Measurements from ENCODE around the gene OPN5. TPM values are rescaled to one million over a fixed set of nuclear protein-coding genes. Genes with fewer than 3 reads are reported as not detected.

OPN5 gene
- total and polyA plus RNA-seq, 2 donors (not counting 3 experiments of a cell fraction or from before 2014, with no cell fraction given): not detected

DNA sequence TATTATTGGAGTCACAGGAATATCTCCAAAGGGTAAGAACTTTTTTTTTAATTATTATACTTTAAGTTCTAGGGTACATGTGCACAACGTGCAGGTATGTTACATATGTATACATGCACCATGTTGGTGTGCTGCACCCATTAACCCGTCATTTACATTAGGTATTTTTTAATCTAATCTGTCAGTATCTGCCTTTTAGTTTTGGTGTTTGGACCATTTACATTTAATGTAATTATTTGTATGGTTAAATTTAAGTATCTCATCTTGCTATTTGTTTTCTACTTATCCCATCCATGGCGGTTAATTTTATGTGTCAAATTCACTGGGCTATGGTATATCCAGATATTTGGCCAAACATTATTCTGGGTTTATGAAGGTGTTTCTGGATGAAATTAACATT is 15.4 kb upstream of the OPN5 start:
- no peaks in the 10 kb centered on the region for H4K20me1 ChIP-seq (replicated peaks; ENCODE audit: control insufficient read depth, extremely low read depth, insufficient read depth, low read length)
- CTCF ChIA-PET: no interaction called here
- H3K36me3 ChIP-seq (ENCODE audit: control insufficient read depth in 2 of 2, extremely low read depth in 1 of 2, insufficient read depth in 2 of 2, low read length in 2 of 2): no peaks in the 10 kb centered on the region
- no peaks in the 10 kb centered on the region for H3K9me3 ChIP-seq (replicated peaks; ENCODE audit: control insufficient read depth, insufficient read depth, low read length)
- FAIRE-seq: no peak
- BruUV-seq (replicated peaks): no TSS peak
- H3K27ac ChIP-seq (ENCODE audit: insufficient read depth, low read depth, low read length): no peak overlapping the region
- TF ChIP-seq MYC (IDR thresholded peaks at IDR 0.05; ENCODE audit: low read depth, low read length) (no peak), POLR2A (IDR thresholded peaks at IDR 0.05; ENCODE audit: low read depth, low read length) (no peak), GATA2 (IDR thresholded peaks at IDR 0.05; ENCODE audit: insufficient read depth, insufficient read length, low read depth, low read length) (no peak), POLR2AphosphoS5 (IDR thresholded peaks at IDR 0.05; ENCODE audit: insufficient read depth, low read depth, low read length) (no peak), JUN (IDR thresholded peaks at IDR 0.05; ENCODE audit: borderline replicate concordance, insufficient read depth, insufficient read length, low read depth) (no peak), FOS (IDR thresholded peaks at IDR 0.05; ENCODE audit: borderline replicate concordance, insufficient read depth, low read length) (no peak), EZH2 (IDR thresholded peaks at IDR 0.05; ENCODE audit: borderline replicate concordance, low read depth, low read length, severe bottlenecking) (no peak)
- TF ChIP-seq, protein P1, sequence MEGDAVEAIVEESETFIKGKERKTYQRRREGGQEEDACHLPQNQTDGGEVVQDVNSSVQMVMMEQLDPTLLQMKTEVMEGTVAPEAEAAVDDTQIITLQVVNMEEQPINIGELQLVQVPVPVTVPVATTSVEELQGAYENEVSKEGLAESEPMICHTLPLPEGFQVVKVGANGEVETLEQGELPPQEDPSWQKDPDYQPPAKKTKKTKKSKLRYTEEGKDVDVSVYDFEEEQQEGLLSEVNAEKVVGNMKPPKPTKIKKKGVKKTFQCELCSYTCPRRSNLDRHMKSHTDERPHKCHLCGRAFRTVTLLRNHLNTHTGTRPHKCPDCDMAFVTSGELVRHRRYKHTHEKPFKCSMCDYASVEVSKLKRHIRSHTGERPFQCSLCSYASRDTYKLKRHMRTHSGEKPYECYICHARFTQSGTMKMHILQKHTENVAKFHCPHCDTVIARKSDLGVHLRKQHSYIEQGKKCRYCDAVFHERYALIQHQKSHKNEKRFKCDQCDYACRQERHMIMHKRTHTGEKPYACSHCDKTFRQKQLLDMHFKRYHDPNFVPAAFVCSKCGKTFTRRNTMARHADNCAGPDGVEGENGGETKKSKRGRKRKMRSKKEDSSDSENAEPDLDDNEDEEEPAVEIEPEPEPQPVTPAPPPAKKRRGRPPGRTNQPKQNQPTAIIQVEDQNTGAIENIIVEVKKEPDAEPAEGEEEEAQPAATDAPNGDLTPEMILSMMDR (IDR thresholded peaks at IDR 0.05; ENCODE audit: extremely low read depth in 1 of 2, insufficient read depth in 1 of 2, low read depth in 1 of 2, low read length in 2 of 2): no peak
- TF ChIP-seq, protein P2, sequence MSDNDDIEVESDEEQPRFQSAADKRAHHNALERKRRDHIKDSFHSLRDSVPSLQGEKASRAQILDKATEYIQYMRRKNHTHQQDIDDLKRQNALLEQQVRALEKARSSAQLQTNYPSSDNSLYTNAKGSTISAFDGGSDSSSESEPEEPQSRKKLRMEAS (IDR thresholded peaks at IDR 0.05; ENCODE audit: insufficient read depth, insufficient read length): no peak
- dilution Hi-C loops (cut with MboI; ENCODE audit: extremely low pct_ligation_motif_present, low sequenced_read_pairs): no loop called here
- intact Hi-C loops (cut with micrococcal nuclease): no loop called here
- DNase-seq (ENCODE audit: low read depth, low spot score): no peak
- H3K4me1 ChIP-seq (ENCODE audit: control insufficient read depth, extremely low read depth, insufficient read depth, low read length): no peaks in the 10 kb centered on the region
- no peak overlapping the region for H3K9ac ChIP-seq (replicated peaks; ENCODE audit: extremely low read depth, insufficient read depth, low read length)
- no peaks in the 10 kb centered on the region for H3K9me1 ChIP-seq (replicated peaks; ENCODE audit: control insufficient read depth, extremely low read depth, insufficient read depth, low read length)
- H3K27me3 ChIP-seq (ENCODE audit: control insufficient read depth in 2 of 2, insufficient read depth in 2 of 2, low read length in 2 of 2): no peaks in the 10 kb centered on the region
- H3K4me3 ChIP-seq (replicated peaks in 1 of 3; ENCODE audit: insufficient read depth in 1 of 3, low read depth in 1 of 3, low read length in 3 of 3): no peak overlapping the region
- no peak overlapping the region for H2AFZ ChIP-seq (ENCODE audit: low read depth, low read length)
- no peaks in the 10 kb centered on the region for H3K79me2 ChIP-seq (ENCODE audit: control insufficient read depth, insufficient read depth, low read length)
- H3K4me2 ChIP-seq (ENCODE audit: insufficient read depth, low read length): no peak overlapping the region
- POLR2A ChIA-PET: no interaction called here

Data from endothelial cell of umbilical vein (primary cell).